ENCODE measurements around the gene SIVA1. TPM values are rescaled to one million over a fixed set of nuclear protein-coding genes. Genes with fewer than 3 reads are reported as not detected.
A peak's percentile ranks its signal among the peaks of the same experiment; 100 is the strongest.

SIVA1 gene
- total RNA-seq, 4 donors from 2014 or later = 228 to 357 (median 264) TPM

DNA sequence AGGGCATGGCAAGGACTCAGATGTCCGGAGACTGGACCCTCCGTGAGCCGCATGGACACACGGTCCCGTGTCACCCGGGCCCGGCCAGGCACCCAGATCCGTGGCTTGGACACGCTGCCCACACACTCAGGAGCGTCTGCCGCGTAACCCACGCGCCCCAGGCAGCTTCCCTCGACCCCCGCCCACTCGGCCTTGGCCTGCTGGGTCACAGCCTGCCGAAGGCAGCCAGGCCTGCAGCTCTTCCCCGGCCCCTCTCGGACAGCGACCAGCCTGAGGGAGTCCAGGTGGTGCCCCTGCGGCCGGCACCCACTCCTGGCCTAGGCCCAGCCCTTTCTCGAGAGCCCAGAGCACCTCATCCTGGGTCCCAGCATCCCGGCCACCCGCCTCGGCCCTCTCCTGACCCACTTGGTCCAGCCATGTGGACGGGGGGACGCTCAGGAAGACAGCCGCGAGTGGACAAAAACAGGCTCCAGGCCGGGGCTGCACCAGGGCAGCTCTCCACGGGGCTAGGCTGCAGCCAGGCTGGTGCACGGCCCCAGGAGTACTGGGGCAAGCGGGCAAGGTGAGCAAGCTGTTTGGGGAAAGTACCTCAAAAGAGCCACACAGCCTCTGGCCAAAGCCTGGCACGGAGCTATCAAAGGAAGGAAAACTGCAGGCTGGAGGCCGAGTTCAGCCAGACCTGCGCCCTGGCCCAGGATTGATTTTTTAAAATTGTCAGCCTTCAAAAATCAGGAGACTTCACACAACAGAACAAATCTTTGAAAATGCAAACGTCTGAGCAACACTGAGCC is 36.1 kb downstream of the SIVA1 start:
- no peak overlapping the region for H3K4me3 ChIP-seq
- ATAC-seq (no peak), DNase-seq (no peak)
- no peak for TF ChIP-seq POLR2A (IDR thresholded peaks at IDR 0.05)
- no peak for TF ChIP-seq CTCF (IDR thresholded peaks at IDR 0.05 in 4 of 5, conservative IDR thresholded peaks at IDR 0.05 in 1 of 5)
- no peaks in the 10 kb centered on the region for H3K27me3 ChIP-seq
- H3K27ac ChIP-seq = no peak overlapping the region
- H3K4me1 ChIP-seq = peaks cover 26 to 33% of the 10 kb centered on the region in 2 donors
- H3K36me3 ChIP-seq = peaks cover 0 to 21% of the 10 kb centered on the region in 2 donors
- in situ Hi-C loops (cut with MboI; ENCODE audit: low sequenced_read_pairs in 4 of 4) = no loop called here
- no peaks in the 10 kb centered on the region for H3K9me3 ChIP-seq
- intact Hi-C loops (cut with DNase I; ENCODE audit: low total_unique reads) = no loop called here

DNA sequence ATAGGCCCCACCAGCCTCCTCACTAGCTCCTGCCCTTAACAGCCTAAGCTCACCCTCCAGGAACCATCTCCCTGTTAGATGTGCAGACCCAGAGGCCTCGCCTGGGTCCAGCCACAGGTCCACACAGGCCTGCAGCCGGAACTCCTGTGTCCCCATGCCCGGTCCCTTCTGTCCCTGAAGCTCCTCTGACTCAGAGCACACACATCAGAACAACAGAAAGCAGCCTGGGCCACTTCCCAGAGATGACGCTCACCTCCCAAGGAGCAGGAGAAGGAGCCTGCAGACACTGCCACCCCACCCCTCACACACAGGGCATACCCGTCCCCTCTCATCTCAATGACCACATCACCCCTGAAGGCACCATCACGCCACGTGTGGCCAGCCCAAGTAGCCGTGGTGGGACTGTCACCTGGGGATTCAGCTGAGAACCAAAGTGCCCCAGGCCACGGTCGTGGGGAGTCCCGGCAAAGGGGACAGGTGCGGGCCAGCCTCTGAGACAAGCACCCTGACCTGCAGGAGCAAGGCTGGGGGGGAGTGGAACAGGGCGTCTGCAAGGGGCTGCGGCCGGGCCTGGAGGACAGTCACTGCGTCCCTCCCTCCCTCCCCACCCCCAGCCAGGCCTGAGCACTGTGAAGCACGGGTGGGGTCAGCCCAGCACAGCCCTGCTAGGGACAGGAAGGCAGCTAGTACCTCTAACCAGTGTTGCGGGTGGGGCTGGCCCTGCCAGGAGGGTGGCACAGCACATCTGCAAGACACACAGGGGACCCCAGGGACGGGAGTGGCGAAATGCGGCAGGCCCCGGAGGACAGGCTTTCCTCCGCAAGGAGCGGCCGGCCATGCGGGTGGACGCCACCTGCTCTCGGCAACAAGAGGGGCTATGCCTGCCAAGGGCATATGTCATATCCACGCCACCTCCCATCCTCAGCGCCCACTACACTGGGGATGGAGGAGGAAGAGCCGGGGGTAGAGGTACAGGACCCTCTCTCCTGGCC is 37.1 kb downstream of the SIVA1 start:
- Histone ChIP-seq H3K9me3 (no peaks in the 10 kb centered on the region), H3K4me3 (no peak overlapping the region), H3K36me3 (peaks cover 0 to 21% of the 10 kb centered on the region in 2 donors), H3K27ac (no peak overlapping the region), H3K4me1 (peaks cover 31 to 39% of the 10 kb centered on the region in 2 donors), H3K27me3 (no peaks in the 10 kb centered on the region)
- in situ Hi-C loops (cut with MboI; ENCODE audit: low sequenced_read_pairs in 4 of 4) (no loop called here), intact Hi-C loops (cut with DNase I; ENCODE audit: low total_unique reads) (no loop called here)
- no peak for ATAC-seq
- TF ChIP-seq CTCF (IDR thresholded peaks at IDR 0.05 in 4 of 5, conservative IDR thresholded peaks at IDR 0.05 in 1 of 5) = no peak
- TF ChIP-seq POLR2A (IDR thresholded peaks at IDR 0.05) = no peak
- DNase-seq = no peak

- peaks cover 0 to 21% of the 10 kb centered on the region in 2 donors for H3K36me3 ChIP-seq
- H3K27ac ChIP-seq = no peak overlapping the region
- ATAC-seq (no peak), DNase-seq (no peak)
- in situ Hi-C loops (cut with MboI; ENCODE audit: low sequenced_read_pairs in 4 of 4) (no loop called here), intact Hi-C loops (cut with DNase I; ENCODE audit: low total_unique reads) (no loop called here)
- H3K27me3 ChIP-seq = no peaks in the 10 kb centered on the region
- peaks cover 35 to 45% of the 10 kb centered on the region in 2 donors for H3K4me1 ChIP-seq
- no peak for TF ChIP-seq CTCF (IDR thresholded peaks at IDR 0.05 in 4 of 5, conservative IDR thresholded peaks at IDR 0.05 in 1 of 5)
- no peak for TF ChIP-seq POLR2A (IDR thresholded peaks at IDR 0.05)
- no peaks in the 10 kb centered on the region for H3K9me3 ChIP-seq
- H3K4me3 ChIP-seq = no peak overlapping the region
Measured at GRCh38 chr14:104791425-104791824, 38.5 kb downstream of the SIVA1 start.

DNA sequence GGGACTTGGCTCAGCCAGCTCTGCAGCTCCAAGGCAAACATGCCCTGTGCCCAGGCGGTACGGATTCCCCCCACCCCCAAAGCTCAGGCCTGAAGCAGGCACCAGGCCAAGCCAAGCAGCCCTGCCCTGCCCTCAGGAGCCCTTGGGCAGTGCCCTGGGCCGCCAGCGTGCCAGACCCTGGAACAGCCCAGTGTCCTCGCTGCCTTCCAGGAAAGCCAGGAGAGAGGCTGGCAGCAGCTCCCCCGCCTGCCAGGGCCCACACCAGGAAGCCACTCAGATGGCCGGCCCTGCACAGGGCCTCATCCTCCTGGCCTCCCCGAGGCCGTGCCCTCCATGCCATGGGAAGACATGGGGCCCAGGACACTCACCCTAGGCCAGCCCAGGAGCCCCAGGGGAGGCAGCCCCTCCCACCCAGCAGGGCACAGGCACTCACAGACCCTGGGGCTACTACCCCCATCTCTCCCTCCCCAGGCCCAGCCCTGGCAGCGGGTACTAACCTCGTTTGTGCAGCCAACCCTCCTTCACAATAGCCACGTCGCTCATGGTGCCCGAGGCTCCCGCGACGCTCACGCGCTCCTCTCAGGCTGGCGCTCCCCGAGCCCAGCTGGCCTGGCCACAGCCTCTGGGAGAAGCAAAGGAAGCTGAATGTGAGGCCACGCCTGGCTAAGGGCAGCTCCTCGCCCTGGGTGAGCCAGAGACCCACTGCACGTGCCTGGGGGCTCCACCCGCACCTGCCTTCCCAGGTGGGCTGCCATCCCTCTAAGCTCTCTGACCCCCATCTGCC is 39.3 kb downstream of the SIVA1 start:
- in situ Hi-C loops (cut with MboI; ENCODE audit: low sequenced_read_pairs in 4 of 4) = no loop called here
- Histone ChIP-seq H3K27ac (peak overlapping the region in 2 of 4 donors; percentile 55 to 62), H3K4me1 (peaks cover 35 to 39% of the 10 kb centered on the region in 2 donors), H3K36me3 (peaks cover 0 to 21% of the 10 kb centered on the region in 2 donors), H3K4me3 (no peak overlapping the region), H3K27me3 (no peaks in the 10 kb centered on the region), H3K9me3 (no peaks in the 10 kb centered on the region)
- TF ChIP-seq POLR2A (IDR thresholded peaks at IDR 0.05) = no peak
- no peak for TF ChIP-seq CTCF (IDR thresholded peaks at IDR 0.05 in 4 of 5, conservative IDR thresholded peaks at IDR 0.05 in 1 of 5)
- ATAC-seq (no peak), DNase-seq (peak in 1 of 2 donors; percentile 63)
- intact Hi-C loops (cut with DNase I; ENCODE audit: low total_unique reads) = no loop called here
